ENCODE measurements around the gene PLA2R1.

The PLA2R1 gene

DNA sequence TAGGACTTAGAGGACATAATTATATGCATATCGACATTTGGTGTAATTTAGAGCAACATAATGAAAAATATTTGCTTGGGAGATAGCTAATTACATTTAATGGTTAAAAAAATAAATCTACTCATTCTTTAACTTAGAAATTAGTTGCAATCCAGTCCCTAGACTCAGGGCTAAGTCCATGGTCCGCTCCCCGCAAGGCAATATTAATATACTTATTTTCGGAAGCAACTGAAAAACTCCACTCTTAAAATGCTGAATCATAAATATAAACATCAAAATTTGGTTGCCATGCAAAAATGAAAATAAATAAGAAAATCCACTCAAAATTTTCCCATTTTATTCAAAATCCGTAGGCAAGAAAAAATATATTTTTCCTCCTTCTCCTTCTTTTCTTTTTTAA lies 164.7 kb downstream of the PLA2R1 start:
- in situ Hi-C loops (cut with HindIII; ENCODE audit: low sequenced_read_pairs): no loop called here

DNA sequence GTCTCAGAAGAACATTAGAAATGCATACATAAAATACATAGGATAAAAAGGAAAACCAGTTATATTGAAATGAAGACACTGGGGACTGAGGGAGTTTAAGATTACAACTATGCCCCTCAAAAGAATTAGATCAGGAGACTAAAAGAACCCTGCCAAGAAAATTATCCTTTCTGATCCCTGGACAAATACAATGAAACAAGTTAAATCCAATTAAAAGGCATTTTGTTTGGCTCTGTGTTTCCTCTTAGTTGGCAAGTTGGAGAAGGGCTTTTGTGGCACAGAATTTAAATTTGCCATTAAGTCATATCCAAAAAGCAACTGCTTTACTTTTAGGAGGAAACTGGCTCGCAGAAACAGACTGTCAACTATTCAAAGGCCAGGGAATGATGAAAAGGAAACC lies 165.3 kb downstream of the PLA2R1 start:
- in situ Hi-C loops (cut with HindIII; ENCODE audit: low sequenced_read_pairs): no loop called here

DNA sequence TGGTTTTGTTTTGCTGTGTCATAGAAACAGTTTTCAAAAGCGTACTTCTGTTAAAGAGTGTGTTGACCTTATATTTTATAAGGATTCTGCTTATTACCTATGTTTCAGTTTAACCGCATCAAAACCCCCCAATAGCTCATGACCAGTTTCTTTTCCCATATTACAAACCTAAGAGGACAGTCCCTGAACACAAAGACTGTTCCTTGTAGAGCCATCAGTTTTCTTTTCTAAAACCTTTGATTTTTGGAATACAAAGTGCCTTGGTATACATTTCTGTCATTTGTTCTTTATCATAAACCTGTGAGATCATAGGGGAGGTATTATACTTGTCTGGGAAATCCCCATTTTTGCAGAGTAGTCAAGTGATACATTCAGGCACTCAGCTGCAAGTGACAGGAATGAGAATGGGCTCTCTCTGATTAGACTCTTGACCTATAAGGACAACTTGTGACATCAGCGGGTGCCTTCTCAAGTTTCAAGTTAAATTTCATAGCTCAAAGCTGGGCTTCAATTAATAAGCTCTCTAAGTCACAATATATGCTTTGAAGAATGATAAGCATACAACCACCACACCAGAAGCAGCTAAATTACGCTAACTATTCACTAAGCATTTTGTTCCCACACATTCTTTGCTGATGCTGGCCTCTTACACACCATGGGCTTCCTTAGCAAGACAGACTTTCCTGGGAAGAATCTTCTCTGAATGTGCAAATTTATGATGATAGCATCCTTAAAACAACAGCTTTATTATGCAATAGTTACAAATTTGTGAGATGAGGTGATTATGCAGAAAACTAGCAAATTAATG lies 167.0 kb downstream of the PLA2R1 start:
- in situ Hi-C loops (cut with HindIII; ENCODE audit: low sequenced_read_pairs): no loop called here

DNA sequence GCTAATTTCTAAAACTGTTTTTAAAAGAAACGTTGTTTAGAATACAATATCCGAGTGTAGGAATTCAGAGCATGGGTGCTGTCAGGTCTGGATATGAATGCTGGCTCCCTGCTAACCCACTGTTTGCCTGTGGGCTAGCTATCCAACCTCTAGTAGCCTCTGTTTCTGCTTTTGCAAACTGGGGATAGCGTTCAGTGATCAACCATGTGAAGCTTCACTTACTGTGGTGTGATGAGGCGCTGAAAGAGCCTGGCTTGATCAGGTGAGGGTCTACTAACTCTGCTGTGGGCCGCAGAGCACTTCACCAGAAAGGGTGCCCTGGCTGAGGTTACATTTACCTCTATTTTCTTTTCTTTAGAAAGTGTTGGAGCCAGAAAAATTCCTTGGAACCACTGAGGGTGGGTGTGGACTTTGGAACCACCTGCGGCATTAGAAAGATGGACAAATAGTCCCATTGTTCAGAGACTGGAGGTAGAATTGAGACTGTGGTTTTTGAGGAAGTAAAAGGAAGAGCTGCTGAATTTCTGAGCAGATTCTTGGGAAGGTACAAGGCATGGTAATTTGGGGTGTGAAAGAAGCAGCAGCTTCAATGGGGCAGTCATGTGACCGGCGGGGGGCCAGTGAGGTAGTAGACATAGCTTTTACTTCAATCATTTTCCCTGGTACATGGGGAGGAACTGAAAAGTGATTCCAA lies 168.1 kb downstream of the PLA2R1 start:
- in situ Hi-C loops (cut with HindIII; ENCODE audit: low sequenced_read_pairs): no loop called here

DNA sequence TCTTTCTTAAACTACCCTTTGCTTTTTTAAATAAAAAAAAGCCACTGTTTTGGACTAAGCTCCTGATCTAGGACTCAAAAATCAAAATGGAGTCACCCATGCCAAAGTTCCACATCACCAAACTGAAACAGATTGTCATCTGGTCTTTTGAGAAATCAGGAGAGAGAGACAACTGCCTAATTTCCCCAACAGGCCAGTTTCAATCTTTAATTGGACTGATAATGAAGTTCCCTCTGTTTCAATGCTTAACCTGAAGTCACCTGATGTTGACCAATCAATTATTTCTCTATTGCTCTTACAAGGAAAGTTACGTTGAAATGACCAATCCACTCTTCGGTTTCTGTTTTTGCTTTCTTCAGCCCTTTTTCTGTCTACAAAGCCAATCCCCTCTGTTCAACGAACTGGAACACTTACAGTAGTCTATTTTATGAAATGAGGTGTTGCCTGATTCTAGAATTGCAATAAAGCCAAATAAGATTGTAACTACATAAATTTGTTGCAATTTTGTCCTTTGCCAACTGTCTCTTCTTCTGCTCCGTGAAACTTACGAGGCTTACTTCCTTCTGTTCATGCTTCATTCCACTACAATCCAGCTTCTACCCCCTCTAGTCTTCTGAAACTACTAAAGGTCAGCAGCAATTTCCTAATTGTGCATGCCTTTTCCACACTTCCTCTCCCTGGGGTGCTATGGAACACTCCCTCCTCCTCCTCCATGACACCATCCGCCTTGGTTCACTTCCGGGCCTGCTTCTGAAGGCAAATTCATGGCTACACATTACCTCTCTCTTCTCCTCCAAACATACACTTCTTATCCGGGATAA lies 169.2 kb downstream of the PLA2R1 start:
- in situ Hi-C loops (cut with HindIII; ENCODE audit: low sequenced_read_pairs): no loop called here

DNA sequence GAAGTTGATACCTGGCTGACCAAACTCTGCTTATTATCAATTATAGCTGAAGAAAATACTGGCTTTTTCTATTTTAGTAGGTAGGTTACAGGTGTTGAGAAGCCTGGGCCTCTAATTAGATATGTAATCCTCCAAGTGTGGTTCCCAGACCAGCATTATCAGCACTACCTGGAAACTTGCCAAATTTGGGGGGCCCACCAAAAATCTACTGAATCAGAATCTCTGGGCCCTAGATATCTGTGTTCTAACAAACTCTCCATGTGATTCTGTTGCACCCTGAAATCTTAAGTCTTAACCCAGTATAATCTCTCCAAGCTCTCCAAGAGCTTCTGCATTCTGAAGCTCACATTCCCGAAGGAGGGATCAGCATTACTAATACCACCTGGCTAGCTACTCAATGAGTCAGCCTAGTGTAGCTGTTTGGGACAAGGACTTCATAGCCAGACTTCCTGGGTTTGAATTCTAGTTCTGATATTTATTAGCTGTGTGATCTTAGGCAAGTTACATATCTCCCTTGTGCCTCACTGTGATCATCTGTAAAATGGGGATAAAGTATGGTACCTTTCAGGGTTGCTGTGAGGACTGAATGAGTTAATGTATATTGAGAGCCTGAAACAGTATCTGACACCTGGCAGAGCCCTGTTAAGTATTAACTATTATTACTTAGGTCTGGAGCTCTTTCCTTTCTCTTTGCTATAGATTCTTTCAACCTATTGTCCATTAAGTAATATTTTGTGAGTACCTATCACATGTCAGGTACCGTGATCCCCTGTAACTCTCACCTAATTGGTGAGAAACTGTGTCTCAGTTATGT lies 170.3 kb downstream of the PLA2R1 start:
- in situ Hi-C loops (cut with HindIII; ENCODE audit: low sequenced_read_pairs): no loop called here

DNA sequence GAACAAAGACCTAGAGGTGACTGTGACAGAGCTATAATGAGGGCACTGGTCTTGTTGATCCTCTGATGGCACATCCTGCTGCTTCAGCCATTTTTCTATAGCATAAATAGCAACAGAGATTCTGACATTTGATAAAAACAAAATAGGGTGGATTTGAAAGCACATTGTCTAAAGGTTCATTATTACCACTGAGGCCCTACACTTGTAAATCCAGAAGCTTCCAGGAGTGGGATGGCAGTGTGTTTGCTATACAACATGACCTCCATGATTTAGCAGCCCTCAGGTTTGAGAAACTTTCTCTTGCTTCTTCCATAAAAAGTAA lies 171.2 kb downstream of the PLA2R1 start:
- in situ Hi-C loops (cut with HindIII; ENCODE audit: low sequenced_read_pairs): no loop called here

DNA sequence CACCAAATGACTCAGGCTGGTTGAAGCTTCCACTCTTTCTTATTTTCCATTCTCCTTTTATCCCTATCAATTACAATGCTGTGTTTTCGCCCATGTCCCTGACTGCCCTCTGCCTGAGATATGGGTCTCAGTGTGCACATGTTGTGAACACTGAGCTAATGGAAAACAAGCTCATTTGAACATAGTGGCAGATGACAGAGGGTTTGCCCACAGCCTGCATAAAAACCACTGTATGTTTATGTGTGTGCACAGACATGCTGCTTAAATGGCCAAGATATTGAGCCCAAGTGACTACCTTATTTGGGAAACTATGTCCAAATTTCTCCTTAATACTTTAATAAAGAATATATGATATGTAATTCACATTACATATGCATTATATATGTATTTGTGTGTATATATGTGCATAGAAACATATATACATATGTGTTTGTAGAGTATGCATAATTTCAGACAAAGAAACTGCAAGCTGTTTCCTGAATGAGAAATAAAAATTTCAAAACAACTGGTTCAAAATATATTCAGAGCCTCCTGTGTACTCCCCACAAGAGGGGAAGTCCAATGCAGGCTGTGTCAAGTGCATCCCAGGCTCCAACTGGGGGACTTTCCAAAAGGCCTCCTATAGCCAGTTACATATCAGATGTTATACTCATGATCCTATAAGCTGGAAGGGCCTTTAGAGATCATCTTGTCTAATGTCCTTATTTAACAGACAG lies 171.7 kb downstream of the PLA2R1 start:
- in situ Hi-C loops (cut with HindIII; ENCODE audit: low sequenced_read_pairs): no loop called here

DNA sequence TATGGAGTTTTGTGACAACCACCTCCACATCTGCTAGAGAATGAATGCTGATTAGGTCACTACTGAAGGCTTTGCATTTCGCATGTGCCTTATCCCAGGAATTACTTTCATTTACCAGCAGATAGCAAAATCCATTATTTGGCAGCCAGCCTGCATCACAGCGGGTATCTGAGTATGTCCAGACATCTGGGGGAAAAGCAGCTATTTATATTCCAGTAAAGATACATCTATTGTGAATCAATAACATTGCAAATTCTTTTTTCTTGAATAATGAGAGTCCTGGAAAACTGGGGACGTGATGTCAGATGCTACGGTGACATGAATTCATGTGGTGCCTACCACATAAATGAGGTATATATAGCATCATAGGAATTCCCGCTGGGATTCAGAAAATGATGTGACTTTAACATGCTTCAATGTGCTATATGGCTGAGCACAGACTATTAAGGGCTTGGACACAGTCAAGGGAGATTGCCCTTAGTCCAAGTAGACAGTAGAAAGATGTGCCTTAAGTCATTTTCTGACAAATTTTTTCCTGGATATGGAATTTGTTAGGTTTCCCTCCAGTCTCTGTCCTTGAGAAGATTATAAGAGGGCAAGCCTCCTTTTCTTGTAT lies 180.2 kb downstream of the PLA2R1 start:
- in situ Hi-C loops (cut with HindIII; ENCODE audit: low sequenced_read_pairs): no loop called here

Data from DLD1 (cell line).